ENCODE measurements around the gene AKT3. TPM values are rescaled to one million over a fixed set of nuclear protein-coding genes. Genes with fewer than 3 reads are reported as not detected.

Gene AKT3
- total and polyA plus RNA-seq, 2 of the 8 experiments (the other 6 are each of a cell fraction or from before 2014, with no cell fraction given): 6.0 to 36.4 TPM

DNA sequence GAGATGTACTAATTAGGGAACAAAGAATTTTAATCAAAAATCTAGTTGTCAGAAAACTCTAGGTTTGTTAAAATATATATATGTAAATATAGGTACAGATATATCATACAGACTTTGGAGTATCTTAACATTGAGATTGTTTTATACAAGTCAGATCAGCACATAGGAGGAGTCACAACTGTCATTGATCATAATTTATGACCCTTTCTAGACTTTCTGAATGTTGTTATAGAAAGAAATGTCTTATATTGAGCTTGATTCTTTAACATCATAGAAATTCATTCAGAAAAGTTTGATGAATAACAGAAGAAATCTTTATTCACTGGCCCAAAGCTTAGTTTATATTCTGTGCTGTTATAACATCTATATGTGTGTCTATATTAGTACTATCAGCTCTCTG is 408.4 kb downstream of the AKT3 start:
- no peak for DNase-seq (ENCODE audit: low read depth in 1 of 2, low spot score in 2 of 2)
- H3K27me3 ChIP-seq (replicated peaks in 1 of 4; ENCODE audit: control insufficient read depth in 3 of 4, extremely low read depth in 1 of 4, insufficient read depth in 3 of 4, low read length in 3 of 4): peaks cover 0 to 1% (median 0%) of the 10 kb centered on the region in 4 experiments; a peak in 1 of 7 replicates
- H2BK20ac ChIP-seq (ENCODE audit: low read length): no peak overlapping the region
- H3K4ac ChIP-seq (replicated peaks; ENCODE audit: insufficient read length, low read depth, low read length): no peak overlapping the region
- H3K56ac ChIP-seq (replicated peaks; ENCODE audit: insufficient read length, low read depth, low read length): no peak overlapping the region
- no peaks in the 10 kb centered on the region for H4K20me1 ChIP-seq (replicated peaks in 1 of 2; ENCODE audit: control insufficient read depth in 1 of 2, insufficient read depth in 2 of 2, low read length in 2 of 2)
- no peak overlapping the region for H3K4me2 ChIP-seq (ENCODE audit: insufficient read depth in 1 of 2, low read depth in 2 of 2, low read length in 2 of 2)
- H3K4me1 ChIP-seq (replicated peaks in 1 of 4; ENCODE audit: control insufficient read depth in 3 of 4, insufficient read depth in 4 of 4, low read length in 3 of 4): peaks cover 0 to 10% (median 0%) of the 10 kb centered on the region in 4 experiments; a peak in 1 of 7 replicates
- H2BK12ac ChIP-seq (ENCODE audit: low read depth, low read length): no peak overlapping the region
- H3K9ac ChIP-seq (replicated peaks in 1 of 4; ENCODE audit: extremely low read depth in 1 of 4, low read depth in 3 of 4, low read length in 3 of 4): no peak overlapping the region
- no peak overlapping the region for H3K27ac ChIP-seq (ENCODE audit: low read depth, low read length)
- no peak overlapping the region for H4K5ac ChIP-seq (ENCODE audit: insufficient read length, low read depth, low read length)
- no peaks in the 10 kb centered on the region for H3K36me3 ChIP-seq (ENCODE audit: control insufficient read depth in 2 of 4, insufficient read depth in 4 of 4, low read length in 3 of 4)
- CTCF ChIA-PET (ENCODE audit: partially characterized antibody): no interaction called here
- H4K8ac ChIP-seq (ENCODE audit: extremely low read depth, insufficient read depth, low read length): no peak overlapping the region
- H2BK120ac ChIP-seq (replicated peaks; ENCODE audit: low read depth, low read length): no peak overlapping the region
- no peaks in the 10 kb centered on the region for H3K79me1 ChIP-seq (ENCODE audit: low read depth, low read length)
- H2AFZ ChIP-seq (ENCODE audit: low read length): no peak overlapping the region
- POLR2A ChIA-PET (ENCODE audit: partially characterized antibody): no interaction called here
- no peak overlapping the region for H3K4me3 ChIP-seq (ENCODE audit: extremely low read depth in 1 of 4, insufficient read depth in 2 of 4, low read depth in 3 of 4, low read length in 4 of 4)
- no peak overlapping the region for H3K18ac ChIP-seq (ENCODE audit: extremely low read depth, low read length)
- no peaks in the 10 kb centered on the region for H3K23me2 ChIP-seq (ENCODE audit: low read depth, low read length)
- no peak for TF ChIP-seq JUND (IDR thresholded peaks at IDR 0.05; ENCODE audit: low read length)
- TF ChIP-seq USF2 (IDR thresholded peaks at IDR 0.05; ENCODE audit: low read length): no peak
- no peak for TF ChIP-seq SP4 (IDR thresholded peaks at IDR 0.05; ENCODE audit: low read length)
- no peak for TF ChIP-seq GABPA (IDR thresholded peaks at IDR 0.05; ENCODE audit: borderline replicate concordance, insufficient read depth, low read length)
- TF ChIP-seq BACH1 (IDR thresholded peaks at IDR 0.05; ENCODE audit: low read length): no peak
- no peak for TF ChIP-seq CBX5 (IDR thresholded peaks at IDR 0.05; ENCODE audit: low read depth, low read length)
- no peak overlapping the region for H2BK5ac ChIP-seq (ENCODE audit: low read depth, low read length)
- no peak overlapping the region for H2AK5ac ChIP-seq (ENCODE audit: low read depth, low read length)
- H4K91ac ChIP-seq (replicated peaks; ENCODE audit: insufficient read length, low read length): no peak overlapping the region
- no peak overlapping the region for H3K14ac ChIP-seq (ENCODE audit: insufficient read length)
- H3K79me2 ChIP-seq (ENCODE audit: control insufficient read depth in 1 of 2, insufficient read depth in 2 of 2, low read length in 2 of 2): no peaks in the 10 kb centered on the region
- no peak overlapping the region for H3K23ac ChIP-seq (ENCODE audit: insufficient read length)
- H3K9me3 ChIP-seq (ENCODE audit: insufficient read depth in 2 of 2, low read depth in 1 of 2, low read length in 1 of 2): no peaks in the 10 kb centered on the region
- no peak overlapping the region for H2BK15ac ChIP-seq (ENCODE audit: low read length)
- FAIRE-seq: no peak

Data from H1 (cell line).